HG03039 (cell line): Measurements from ENCODE around the gene PITPNC1.
"Not testable (repeated sequence)": the region's sequence is repeated elsewhere in the genome, so short reads cannot be mapped to it uniquely, and the experiment has no call there.

Source experiments
- ATAC-seq: cut with Tn5 transposase; IDR thresholded peaks from one replicate; pipeline ENCODE4 v1.9.1; 2021; ENCODE audit warnings: mild to moderate bottlenecking, moderate library complexity; ENCODE audit not compliant: unreplicated experiment

The PITPNC1 gene

DNA sequence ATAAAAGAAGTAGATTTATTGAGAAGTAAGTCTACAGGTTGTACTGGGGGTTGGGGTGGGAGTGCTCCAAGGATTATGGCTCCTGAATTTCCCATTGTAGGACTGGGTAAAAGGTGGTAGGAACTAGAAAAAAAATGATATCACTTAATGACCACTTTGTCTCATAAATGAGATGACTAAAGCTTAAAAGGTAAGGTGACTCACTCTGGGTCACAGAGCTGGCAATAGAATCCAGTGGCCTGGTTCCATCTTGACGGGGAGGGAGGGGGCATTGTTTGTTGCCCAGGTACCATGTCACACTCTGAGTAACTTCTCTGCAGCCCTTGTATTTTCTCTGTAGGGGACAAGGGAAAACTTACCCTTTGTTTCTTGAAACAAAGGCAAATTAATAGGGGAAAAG is 126.1 kb downstream of the PITPNC1 start:
- no peak for ATAC-seq

DNA sequence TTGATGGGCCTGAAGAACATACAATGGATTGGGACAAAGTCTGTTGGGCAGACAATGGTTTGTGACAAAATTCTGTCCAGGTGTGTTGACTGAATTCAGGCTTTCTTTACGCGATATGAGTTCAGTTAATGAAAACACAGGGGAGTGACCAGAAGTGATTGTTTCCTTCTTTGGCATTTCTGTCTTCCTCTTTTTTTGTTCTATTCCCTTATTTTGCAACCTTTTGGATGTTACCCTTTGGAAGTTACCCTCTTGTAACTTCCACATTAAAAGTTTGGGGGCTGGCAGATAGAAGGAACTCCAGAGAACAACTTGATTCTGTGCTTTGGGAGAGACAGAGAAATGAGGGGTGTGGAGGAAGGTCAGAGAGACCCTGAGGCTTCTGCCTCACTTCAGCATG is 126.7 kb downstream of the PITPNC1 start:
- ATAC-seq: no peak

DNA sequence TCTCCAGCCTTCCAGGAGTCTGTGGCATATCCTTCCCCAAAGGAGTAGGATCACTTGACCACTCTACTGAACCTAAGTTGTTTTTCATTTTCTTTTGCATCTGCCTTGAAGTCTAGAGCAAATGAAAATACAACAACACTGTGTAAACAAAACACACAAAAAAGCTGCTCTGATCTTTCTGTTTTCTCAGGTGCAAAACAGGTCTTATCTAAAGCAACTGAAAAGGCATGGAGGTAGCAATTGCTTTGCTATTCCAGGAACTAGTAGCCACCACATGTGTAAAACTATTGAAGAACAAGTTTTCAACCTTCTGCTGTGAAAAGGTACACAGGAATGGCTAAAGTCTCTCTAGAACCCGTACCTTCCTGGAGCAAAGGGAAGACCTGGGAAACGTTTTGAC is 127.1 kb downstream of the PITPNC1 start:
- ATAC-seq: no peak

DNA sequence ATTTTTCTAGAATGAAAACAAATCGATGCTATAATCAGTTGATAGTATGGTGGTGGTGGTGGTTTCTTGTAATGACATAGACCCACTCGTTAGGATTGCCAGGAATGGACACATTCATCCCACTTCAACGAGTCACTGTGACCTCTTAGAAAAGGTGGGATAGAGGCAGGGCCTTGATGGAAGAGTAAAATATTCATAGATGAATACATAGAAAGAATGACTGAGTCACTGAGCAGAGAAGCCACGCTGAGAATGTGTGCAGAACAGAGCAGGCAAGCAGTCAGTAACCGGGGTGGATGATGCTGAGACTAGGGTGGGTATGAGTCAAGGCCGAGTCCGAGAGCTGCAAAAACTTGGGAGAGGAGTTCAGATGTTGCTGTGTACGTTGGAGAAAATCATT is 129.9 kb downstream of the PITPNC1 start:
- no peak for ATAC-seq

DNA sequence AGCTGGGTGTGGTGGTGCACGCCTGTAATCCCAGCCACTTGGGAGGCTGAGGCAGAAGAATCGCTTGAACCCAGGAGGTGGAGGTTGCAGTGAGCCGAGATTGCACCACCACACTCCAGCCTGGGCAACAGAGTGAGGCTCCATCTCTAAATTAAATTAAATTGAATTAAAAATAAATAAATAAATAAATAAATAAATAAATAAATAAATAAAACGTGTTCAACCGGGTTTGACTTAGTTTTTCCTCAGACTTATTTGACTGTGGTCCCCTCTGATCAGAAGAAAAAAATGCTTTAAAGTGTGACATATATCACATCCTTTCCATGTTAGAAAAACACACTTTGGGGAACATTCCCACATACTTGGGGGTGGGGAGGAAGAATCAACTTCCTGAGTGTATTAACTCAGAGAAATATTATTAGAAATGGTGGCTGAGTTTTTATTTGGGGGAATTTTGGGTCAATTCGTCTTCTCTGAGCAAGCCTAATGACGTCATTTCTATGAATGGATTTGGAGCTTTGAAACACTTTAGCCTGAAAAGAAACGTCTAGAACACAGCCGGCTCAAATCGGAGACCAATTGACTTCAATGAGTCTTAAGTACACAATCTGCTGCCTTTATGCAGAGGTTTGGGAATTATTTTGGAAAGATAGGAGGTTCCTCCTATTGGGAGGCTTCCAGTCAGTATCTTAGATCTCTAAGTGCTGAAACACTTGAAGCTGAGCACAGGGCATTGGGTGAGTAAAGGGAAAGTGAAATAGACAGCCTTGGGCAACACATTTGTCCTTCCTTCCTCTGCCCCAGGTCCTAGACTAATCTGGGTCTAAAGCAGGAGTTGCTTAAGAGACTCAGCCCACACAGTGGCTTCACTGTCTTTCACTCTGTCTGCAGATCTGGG is 132.6 kb downstream of the PITPNC1 start:
- ATAC-seq: no peak

DNA sequence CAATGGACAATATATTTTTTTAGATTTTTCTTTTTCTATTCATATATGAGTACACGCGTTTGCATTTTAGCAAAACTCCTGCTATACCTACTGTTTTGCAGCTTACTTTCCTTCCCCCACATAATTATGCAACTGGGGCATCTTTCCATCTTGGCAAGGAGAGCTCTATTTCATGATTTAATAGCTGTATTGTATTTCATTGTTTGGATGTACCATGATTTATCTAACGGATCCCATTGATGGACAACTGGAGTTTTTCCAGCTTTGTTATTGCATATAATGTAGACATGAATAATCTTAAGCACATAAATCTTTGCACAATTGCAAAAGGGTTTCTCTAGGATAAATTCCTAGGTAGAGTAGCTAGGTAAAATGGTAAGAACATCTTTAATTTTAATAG is 133.9 kb downstream of the PITPNC1 start:
- ATAC-seq: no peak

DNA sequence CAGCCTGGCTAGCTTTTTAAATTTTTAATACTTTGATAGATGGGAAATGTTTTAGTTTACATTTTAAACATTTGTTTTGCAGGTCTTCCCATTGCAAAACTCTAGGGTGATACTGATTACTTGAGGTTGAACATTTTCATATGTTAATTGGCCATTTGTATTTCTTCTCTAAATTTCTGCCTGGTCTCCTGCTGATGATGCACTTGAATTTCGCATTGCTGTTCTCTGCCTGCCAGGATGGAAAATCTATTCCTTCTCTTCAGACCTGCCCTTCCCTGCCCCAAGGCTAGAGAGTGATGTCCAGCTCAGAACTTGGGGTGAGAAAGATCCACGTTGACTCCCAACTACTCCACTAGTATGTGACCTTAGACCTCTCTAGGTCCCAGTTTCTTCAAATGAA is 134.7 kb downstream of the PITPNC1 start:
- no peak for ATAC-seq

DNA sequence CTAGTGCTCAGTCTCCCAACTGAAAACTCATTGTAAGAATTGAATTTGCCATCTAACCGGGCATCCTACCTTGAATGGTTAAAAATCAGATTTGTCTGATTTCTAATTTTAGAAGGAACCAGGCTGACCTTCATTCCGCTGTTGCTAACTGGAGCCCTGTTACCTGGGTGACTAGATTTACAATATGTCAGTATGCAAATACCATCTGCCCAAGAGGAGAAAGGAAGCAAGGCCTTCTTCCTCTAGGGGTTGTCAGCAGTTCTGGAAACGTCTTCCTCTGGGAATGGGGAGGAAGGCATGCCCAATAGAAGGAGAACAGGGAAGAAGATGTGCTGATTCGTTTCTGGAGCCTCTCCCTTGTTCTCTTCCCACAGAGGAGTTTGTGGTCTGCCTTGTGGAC is 137.9 kb downstream of the PITPNC1 start:
- ATAC-seq: no peak

DNA sequence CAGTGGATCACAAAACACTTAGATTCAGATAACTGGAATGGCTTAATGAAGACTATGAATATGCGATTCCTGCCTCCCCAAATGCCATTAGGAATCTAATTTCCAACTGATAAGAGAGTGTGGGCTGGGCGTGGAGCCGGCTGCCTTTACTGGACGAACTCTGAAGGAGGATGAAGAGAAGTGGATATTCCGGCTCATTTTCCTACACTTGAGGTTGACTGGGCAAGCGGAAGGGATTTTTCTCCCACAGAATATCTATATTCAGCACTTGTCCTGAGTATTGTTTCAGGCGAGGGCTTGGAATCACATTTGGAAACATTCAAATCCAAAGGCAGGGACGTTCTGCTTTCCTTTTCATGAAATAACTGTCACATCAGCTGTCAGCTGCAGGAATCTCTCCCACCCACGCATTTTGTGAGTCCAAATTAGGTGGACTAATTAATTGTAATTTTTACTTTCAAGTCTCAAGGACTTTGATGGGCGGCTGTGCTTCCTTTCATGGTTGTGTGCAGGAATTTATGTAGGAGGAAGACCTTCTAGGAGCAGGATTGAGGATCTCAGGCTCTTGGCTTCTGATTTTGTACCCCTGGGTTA is 138.5 kb downstream of the PITPNC1 start:
- no peak for ATAC-seq

DNA sequence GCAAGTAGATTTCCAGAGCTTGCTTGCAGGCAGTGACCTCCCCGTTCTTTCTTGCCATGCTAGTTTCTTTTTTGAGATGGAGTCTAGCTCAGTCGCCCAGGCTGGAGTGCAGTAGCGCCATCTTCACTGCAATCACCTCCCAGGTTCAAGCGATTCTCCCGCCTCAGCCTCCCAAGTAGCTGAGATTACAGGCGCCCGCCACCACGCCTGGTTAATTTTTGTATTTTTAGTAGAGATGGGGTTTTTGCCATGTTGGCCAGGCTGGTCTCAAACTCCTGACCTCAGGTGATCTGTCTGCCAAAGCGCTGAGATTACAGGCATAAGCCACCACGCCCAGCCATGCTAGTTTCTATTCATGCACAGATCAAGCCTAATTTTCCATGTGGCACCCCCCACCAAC is 139.5 kb downstream of the PITPNC1 start:
- not testable (repeated sequence) for ATAC-seq

DNA sequence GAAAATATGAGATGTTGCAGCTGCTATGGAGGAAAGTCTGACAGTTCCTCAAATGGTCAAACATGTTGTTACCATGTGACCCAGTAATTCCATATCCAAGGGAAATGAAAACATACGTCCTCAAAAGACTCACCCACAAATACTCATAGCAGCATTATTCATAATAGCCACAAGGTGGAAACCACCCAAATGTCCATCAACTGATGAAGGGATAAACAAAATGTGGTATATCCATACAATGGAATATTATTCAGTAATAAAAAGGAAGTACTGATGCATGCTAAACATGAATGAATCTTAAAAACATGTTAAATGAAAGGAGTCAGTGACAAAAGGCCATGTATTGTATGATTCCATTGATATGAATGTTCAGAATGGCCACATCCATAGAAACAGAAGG is 140.2 kb downstream of the PITPNC1 start:
- no peak for ATAC-seq

DNA sequence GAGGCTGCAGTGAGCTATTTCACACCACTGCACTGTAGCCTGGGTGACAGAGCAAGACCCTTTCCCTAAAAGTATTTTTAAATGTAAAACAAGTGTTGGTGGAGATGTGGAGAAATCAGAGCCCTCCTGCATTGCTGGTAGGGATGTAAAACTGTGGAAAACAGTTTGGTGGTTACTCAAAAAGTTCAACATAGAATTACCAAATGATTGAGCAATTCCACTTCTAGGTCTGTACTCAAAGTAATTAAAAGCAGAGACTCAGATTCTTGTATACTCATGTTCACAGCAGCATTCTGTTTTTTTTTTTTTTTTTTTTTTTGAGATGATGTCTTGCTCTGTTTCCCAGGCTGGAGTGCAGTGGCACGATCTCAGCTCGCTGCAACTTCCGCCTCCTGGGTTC is 141.8 kb downstream of the PITPNC1 start:
- ATAC-seq: no peak

DNA sequence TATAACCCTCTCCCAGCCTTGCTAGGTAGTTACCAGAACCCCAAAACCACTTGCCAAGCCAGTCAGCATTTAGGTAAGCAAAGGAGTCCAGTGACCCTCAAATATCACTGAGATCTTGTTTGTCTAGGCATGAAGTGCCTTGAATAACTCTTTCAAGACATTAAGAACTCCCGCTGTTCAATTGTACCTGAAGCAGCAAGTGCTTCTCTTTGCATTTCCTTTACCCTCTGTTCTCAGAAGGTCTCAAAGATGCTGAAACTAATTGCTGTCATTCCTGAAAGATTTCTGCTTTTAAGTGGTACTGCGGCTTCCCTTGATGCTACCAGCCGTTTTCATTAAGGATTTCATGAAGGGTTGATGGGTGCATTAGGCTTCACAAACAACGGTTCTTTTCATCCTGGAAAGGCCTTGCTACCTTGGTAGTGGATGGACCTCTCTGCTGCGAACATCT is 142.7 kb downstream of the PITPNC1 start:
- ATAC-seq: no peak

DNA sequence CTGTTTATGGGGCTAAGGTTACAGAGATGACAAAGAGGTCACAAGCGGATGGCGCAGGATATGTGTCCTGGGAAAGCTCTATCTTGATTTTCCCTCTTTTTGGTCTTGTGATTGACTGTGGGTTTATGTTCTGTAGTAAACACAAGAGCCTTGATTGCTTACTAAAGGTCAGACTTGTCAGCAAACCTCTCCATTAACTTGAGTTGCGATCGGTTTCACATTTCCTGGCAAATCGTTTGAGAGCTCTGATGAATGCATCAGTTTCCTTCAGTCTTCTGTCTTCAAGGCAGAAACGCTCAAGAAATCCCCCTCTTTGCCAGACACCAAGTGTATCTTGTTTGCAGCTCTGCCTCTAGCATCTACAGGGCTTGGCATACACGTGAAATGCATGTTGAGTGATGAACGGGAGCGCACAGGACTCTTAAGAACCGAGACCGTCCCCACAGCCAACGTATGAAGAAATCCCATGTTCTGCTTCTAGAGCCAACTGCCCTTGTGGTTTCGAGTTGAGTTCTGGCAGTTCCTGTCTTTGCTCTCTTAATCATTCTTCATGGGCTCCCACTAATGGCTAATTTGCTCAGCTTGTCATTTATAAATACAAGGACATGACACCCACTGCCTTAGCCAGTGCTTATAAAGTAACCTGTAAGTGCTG is 143.3 kb downstream of the PITPNC1 start:
- ATAC-seq: no peak

DNA sequence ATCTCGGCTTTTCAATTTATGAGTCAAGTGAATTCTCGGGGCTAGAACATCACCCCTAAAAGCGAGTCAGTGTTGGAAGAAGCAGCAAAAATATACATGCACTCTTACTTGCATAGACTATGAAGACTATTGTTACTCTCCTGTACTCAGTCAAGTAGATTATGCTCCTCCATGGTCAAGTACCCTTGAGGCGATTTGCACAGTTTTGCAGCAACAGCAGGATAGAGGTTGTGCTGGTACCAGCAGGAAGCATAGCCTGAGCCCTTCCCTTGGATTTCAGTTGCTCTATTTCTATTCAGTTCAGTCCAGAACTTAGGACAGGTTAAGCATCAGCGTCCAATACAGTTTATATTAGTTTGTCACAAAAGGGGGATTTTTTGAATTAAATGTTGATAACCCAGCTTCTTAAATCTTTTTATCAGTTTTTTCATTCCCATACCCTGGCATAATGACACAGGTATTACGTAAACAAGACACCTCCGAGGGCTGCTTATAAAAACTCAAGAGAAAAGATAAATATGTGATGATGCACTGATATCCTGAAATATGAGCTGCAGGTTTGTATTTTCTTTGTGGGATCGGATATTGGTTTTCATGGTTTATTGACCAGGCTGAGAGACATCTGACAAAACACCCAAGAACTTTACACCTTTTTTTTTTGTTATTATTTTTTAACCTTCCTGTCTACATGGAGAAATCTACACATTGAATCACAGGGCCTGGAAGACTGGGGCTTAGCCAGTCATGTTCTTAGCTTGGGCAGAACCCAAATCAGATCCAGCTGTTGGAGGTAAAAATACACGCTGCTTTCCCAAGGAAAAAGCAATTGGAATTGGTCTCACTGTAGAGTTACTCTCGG is 144.1 kb downstream of the PITPNC1 start:
- ATAC-seq: no peak

DNA sequence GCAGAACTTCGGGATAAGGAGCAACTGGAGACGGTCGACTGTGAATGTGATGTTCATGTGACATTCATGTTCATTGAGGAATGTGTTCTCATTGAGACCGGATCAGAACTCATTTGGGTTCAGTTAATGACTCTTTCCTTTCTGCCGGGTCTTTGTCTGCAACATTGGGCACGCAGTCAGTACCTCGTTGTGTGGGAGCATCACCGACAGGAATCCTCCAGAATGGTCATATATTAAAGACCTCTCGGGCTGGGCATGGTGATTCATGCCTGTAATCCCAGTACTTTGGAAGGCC is 144.6 kb downstream of the PITPNC1 start:
- no peak for ATAC-seq

DNA sequence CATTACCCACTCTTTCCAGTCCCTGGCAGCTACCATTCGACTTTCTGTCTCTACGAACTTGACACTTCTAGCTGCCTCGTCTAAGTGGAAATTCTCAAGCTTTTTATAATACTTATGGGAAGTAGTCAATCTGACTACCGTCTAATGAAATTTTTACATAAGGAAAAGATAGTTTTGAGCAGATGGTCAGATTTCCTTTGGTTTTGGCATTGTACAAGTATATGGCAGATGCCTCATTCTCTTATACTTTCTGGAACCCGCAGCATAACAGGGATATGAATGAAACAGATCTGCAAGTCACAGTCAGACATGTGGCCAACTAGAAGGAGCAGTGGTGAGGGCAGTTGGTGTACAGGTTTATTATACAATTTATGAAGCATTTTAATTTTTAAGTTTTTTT is 146.0 kb downstream of the PITPNC1 start:
- no peak for ATAC-seq

DNA sequence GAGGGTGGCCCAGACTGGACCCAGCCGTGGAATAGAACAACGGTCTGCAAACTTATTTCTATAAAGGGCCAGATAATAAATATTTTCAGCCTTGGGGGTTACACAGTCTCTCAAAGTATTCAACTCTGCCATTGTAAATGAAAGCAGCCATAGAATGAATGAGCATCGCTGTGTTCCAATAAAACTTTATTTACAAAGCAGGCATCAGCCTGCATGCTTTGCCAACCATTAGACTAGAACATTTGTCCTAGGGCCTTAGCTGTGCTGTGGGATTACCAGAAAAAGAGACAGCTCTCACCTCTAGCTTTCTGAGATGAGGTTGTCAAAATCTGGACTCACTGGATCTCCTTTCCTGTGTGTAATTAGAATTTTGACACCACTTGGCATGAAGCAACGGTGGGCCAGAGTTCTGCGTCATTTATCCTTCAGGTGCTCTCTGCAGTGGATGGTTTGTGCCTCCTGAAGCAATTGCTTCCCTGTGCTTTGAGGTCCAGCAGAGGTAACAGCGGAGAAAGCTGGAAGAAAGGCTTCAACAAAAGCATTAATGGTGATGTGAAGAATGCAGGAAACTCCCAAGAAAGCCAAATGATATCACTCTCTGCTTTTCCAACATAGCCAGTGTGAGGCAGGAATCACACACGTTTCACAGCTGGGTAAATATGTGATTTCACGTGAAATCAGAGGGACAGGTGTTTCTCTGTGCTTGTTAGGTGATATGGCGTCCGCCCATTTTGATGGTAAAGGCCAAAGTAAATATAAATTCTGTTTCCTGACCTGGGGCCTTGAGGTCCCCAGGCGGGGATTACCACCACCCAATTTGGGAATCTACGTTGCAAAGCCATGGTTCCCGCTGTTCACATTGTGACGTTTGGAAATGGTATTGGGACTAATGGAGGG is 148.4 kb downstream of the PITPNC1 start:
- ATAC-seq: no peak

DNA sequence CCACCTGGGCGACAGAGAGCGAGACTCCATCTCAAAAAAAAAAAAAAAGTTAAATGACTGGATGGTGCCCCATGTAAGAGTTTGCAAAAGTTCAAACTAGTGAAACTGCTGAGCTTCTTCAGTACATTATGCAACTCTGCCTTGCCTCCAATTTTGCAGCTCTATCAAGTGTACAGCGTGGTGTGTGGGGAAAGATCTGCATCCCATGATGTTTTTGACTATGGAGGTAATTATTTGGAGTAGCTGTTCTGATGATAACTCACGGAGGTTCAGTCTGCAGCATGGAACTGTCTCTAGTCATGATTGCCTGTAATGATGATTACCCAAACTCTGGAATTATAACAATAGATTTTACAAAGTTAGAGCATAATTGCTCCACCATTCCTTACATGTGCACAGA is 149.6 kb downstream of the PITPNC1 start:
- ATAC-seq: no peak

DNA sequence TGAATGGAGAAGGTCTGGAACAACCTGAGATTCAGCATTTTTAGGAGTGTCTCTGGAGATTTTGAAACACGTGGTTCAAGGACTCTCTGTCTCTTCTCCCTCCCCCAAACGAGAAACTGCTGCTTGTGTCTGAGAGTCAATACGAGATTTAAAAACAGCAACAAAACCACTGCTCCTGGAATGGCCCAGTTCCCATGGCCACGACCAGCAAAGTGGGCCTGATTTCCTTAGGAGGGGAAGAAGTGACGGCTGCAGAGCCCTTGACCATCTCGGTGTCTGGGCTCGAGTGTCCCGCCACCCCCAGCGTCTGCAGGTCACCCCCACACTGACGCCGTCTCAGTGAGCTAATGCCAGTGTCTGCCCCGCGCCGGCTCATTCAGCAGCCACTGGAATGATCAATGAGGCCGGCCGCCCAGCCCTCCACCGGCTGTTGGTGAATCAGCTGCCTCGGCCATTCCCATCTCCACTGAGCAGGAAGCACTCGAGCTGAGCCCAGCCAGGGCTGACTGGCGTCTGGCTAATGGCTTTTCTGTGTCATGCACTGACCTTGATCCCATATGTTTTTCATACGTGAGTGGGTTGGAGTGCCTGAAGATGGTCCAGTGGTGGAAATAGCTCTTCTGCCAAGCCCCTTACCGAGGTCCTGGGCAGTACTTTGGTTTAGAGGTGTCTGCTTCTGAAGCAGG is 151.8 kb downstream of the PITPNC1 start:
- ATAC-seq: no peak
